K562 (cell line): ENCODE results near the gene CHRNG. TPM values are rescaled to one million over a fixed set of nuclear protein-coding genes. Genes with fewer than 3 reads are reported as not detected.

ENCODE experiments used
- CREM ChIP-seq: IDR thresholded peaks from 2 replicates; pipeline ENCODE4 v1.6.1; 2014; ENCODE audit warnings: antibody characterized with exemption, low read depth
- KLF10 ChIP-seq: fragments of 250-450 bp; sonication (Bioruptor Pico); IDR thresholded peaks from 2 replicates; pipeline ENCODE4 v1.6.1; 2021; ENCODE audit warnings: matching md5 sums
- PATZ1 ChIP-seq: fragments of 250-450 bp; sonication (Bioruptor Pico); IDR thresholded peaks from 2 replicates; pipeline ENCODE4 v1.5.0; 2020; ENCODE audit warnings: mild to moderate bottlenecking, borderline replicate concordance
- SP2 ChIP-seq: IDR thresholded peaks from 2 replicates; pipeline ENCODE4 v1.6.1; 2011; ENCODE audit warnings: mild to moderate bottlenecking, low read depth, low read length, moderate library complexity; ENCODE audit not compliant: poor library complexity, severe bottlenecking; ENCODE audit errors: extremely low read depth
- ZBTB11 ChIP-seq, 3 experiments: fragments of 200-800 bp in 1 of 3; fragments of 250-450 bp in 1 of 3; fragments of 450-650 bp in 1 of 3; sonication (Bioruptor Pico) in 1 of 3; sonication (Bioruptor generic) in 1 of 3; formaldehyde crosslinking in 1 of 3; IDR thresholded peaks; 2 replicates each; pipeline versions ENCODE4 v1.6.1 to v1.8.0; 2016 to 2022; ENCODE audit warnings: mild to moderate bottlenecking in 2 of 3, missing genetic modification characterization in 2 of 3, missing compliant biosample characterization in 1 of 3, moderate library complexity in 1 of 3
- polyA plus RNA-seq, 8 experiments: library from polyadenylated mRNA; depleted of rRNA in 4 of 8; stranded (reverse) in 5 of 8; unstranded in 3 of 8; fragments of >200 nt; fragmentation: Nextera tagmentation in 2 of 8; fragmentation: Illumina TruSeq in 1 of 8; extraction: Ambion mirVana in 2 of 8; extraction: Trizol in 1 of 8; gene quantifications; 2 replicates each; pipeline versions ENCODE4 v1.2.1 to v1.2.3, GENCODE V29; 2011 to 2014; ENCODE audit warnings: inconsistent platforms in 1 of 8, missing spikeins in 1 of 8
- total RNA-seq, 7 experiments: library from RNA; depleted of rRNA in 6 of 7; stranded (reverse); fragments of >200 nt in 6 of 7; fragmentation: Illumina TruSeq in 2 of 7; extraction: Trizol in 2 of 7; gene quantifications; 2 replicates each; pipeline versions ENCODE4 v1.2.1 to v1.2.3, GENCODE V29; 2011 to 2021; ENCODE audit warnings: low replicate concordance in 1 of 7

The CHRNG gene
- total and polyA plus RNA-seq, 9 of the 15 experiments (the other 6 are each of a cell fraction or from before 2014, with no cell fraction given), result not detected

- TF ChIP-seq ZBTB11 (CRISPR knock-in tag; IDR thresholded peaks at IDR 0.05), result no peak
- no peak for TF ChIP-seq SP2
- TF ChIP-seq PATZ1, result no peak
- TF ChIP-seq CREM, result no peak
- TF ChIP-seq KLF10 (CRISPR knock-in tag), result no peak
Measured at GRCh38 chr2:232492963-232493700, 46.4 kb upstream of the CHRNG start (continued).
